Measurements from ENCODE around the gene ASRGL1. TPM values are rescaled to one million over a fixed set of nuclear protein-coding genes. Genes with fewer than 3 reads are reported as not detected.

ASRGL1 gene
- total RNA-seq, 1 donor from 2014 or later: 3.2 TPM

DNA sequence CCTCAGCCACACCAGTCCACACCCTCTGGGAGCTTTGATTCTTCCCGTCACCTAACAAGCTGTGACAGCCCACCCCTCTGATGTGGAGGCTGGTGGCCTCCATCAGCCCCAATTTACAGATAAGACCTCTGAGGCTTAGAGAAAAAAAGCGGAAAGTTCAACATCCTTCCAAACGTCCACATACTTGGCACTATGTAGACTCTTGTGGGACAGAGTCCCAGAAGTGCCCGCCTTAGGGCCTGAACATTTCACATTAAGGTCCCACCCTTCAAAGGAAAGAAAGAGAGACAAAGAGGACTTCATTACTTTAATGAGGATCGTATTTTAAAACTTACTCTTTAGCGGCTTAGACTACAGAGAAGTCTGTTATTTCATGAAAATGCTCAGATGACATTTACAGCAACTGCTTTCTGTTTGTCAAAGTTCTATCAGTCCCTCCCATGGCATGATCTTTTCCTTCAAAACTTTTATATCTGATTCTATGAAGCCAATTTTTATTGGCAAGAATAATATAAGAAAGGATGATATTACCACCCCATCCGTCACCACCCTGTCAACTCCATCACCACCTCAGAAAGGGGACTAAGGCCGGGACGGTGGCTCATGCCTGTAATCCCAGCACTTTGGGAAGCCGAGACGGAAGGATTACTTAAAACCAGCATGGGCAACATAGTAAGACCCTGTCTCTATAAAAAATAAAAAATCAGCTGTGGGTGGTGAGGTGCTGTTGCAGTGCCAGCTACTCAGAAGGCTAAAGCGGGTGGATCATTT lies 65.9 kb downstream of the ASRGL1 start:
- H3K4me2 ChIP-seq (ENCODE audit: low read length): no peak overlapping the region

DNA sequence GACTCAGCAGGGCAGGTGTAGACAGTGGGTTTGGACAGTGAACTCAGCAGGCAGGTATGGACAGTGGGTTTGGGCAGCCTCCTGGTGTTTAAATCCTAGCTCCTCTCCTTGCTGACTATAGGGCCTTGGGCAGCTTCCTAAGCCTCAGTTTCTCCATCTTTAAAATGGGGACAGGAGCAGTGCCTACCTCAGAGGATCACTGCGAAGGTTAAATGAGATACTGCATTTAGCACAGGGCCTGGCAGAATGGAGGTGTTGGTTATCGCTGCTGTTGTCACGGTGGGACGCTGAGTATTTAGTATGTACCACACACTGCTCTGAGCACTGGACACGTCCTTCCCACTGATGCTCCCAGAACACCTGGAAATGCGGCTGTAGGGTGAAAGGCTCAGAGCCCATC lies 67.2 kb downstream of the ASRGL1 start:
- no peaks in the 10 kb centered on the region for H3K36me3 Mint-ChIP-seq (ENCODE audit: low read depth, unreplicated experiment)
- Histone ChIP-seq H3K27me3 (ENCODE audit: insufficient read depth, low read length) (no peaks in the 10 kb centered on the region), H3K9ac (ENCODE audit: low read length) (no peak overlapping the region), H3K27ac (ENCODE audit: low read depth, low read length) (no peak overlapping the region), H4K20me1 (ENCODE audit: insufficient read depth, low read length) (no peaks in the 10 kb centered on the region), H3K4me3 (ENCODE audit: insufficient read depth, low read depth, low read length) (no peak overlapping the region), H3K4me2 (ENCODE audit: low read length) (no peak overlapping the region), H3K9me3 (ENCODE audit: insufficient read depth, low read depth, low read length) (no peaks in the 10 kb centered on the region), H3K36me3 (ENCODE audit: insufficient read depth, low read length) (no peaks in the 10 kb centered on the region), H3K79me2 (ENCODE audit: insufficient read depth, low read length) (no peaks in the 10 kb centered on the region), H2AFZ (ENCODE audit: low read depth, low read length) (no peak overlapping the region), H3K4me1 (ENCODE audit: insufficient read depth, low read length) (peaks cover 10% of the 10 kb centered on the region)
- DNase-seq (ENCODE audit: low read depth) (no peak), FAIRE-seq (no peak)
- no peak overlapping the region for H3K27ac Mint-ChIP-seq (ENCODE audit: unreplicated experiment)
- H3K4me3 Mint-ChIP-seq (ENCODE audit: unreplicated experiment): no peak overlapping the region
- TF ChIP-seq, protein P1, sequence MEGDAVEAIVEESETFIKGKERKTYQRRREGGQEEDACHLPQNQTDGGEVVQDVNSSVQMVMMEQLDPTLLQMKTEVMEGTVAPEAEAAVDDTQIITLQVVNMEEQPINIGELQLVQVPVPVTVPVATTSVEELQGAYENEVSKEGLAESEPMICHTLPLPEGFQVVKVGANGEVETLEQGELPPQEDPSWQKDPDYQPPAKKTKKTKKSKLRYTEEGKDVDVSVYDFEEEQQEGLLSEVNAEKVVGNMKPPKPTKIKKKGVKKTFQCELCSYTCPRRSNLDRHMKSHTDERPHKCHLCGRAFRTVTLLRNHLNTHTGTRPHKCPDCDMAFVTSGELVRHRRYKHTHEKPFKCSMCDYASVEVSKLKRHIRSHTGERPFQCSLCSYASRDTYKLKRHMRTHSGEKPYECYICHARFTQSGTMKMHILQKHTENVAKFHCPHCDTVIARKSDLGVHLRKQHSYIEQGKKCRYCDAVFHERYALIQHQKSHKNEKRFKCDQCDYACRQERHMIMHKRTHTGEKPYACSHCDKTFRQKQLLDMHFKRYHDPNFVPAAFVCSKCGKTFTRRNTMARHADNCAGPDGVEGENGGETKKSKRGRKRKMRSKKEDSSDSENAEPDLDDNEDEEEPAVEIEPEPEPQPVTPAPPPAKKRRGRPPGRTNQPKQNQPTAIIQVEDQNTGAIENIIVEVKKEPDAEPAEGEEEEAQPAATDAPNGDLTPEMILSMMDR (IDR thresholded peaks at IDR 0.05; ENCODE audit: insufficient read depth, low read depth, low read length): no peak
- TF ChIP-seq EZH2 (IDR thresholded peaks at IDR 0.05; ENCODE audit: insufficient read depth, low read length): no peak
- H3K4me1 Mint-ChIP-seq (ENCODE audit: low read depth, unreplicated experiment): no peaks in the 10 kb centered on the region
- peaks cover 22% of the 10 kb centered on the region for H3K27me3 Mint-ChIP-seq (ENCODE audit: low read depth, unreplicated experiment)
- no peaks in the 10 kb centered on the region for H3K9me3 Mint-ChIP-seq (ENCODE audit: unreplicated experiment)

More for the DNA sequence above, 65.9 kb downstream of the ASRGL1 start:
- Histone ChIP-seq H3K27me3 (ENCODE audit: insufficient read depth, low read length) (no peaks in the 10 kb centered on the region), H3K4me3 (ENCODE audit: insufficient read depth, low read depth, low read length) (no peak overlapping the region), H3K27ac (ENCODE audit: low read depth, low read length) (no peak overlapping the region), H3K4me1 (ENCODE audit: insufficient read depth, low read length) (peaks cover 14% of the 10 kb centered on the region), H2AFZ (ENCODE audit: low read depth, low read length) (no peak overlapping the region), H4K20me1 (ENCODE audit: insufficient read depth, low read length) (no peaks in the 10 kb centered on the region), H3K9ac (ENCODE audit: low read length) (no peak overlapping the region), H3K9me3 (ENCODE audit: insufficient read depth, low read depth, low read length) (no peaks in the 10 kb centered on the region), H3K79me2 (ENCODE audit: insufficient read depth, low read length) (no peaks in the 10 kb centered on the region), H3K36me3 (ENCODE audit: insufficient read depth, low read length) (no peaks in the 10 kb centered on the region)
- Mint-ChIP-seq H3K4me1 (ENCODE audit: low read depth, unreplicated experiment) (peaks cover 10% of the 10 kb centered on the region), H3K27me3 (ENCODE audit: low read depth, unreplicated experiment) (peaks cover 22% of the 10 kb centered on the region), H3K36me3 (ENCODE audit: low read depth, unreplicated experiment) (no peaks in the 10 kb centered on the region), H3K9me3 (ENCODE audit: unreplicated experiment) (no peaks in the 10 kb centered on the region), H3K27ac (ENCODE audit: unreplicated experiment) (no peak overlapping the region), H3K4me3 (ENCODE audit: unreplicated experiment) (no peak overlapping the region)
- TF ChIP-seq, protein P1 (IDR thresholded peaks at IDR 0.05; ENCODE audit: insufficient read depth, low read depth, low read length): no peak
- no peak for TF ChIP-seq EZH2 (IDR thresholded peaks at IDR 0.05; ENCODE audit: insufficient read depth, low read length)
- DNase-seq (ENCODE audit: low read depth) (no peak), FAIRE-seq (no peak)

DNA sequence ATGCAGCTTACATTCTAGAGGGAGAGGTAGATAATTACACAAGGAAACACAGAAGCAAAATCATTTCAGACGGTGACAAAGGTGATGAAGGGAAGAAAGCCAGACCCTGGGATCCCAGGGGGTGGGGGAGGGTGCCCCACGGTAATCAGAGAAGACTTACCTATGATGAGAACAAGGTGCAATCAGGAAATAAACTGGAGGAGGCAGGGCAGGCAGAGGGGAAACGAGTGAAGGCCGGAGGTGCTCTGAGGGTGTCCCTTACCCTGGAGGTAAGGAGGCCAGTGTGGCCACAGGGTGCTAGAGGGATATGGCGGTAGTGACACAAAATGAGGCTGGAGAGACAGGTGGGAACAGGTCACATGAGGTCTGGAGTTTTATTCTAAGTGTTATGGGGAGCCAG lies 67.7 kb downstream of the ASRGL1 start:
- Histone ChIP-seq H3K27ac (ENCODE audit: low read depth, low read length) (no peak overlapping the region), H3K9ac (ENCODE audit: low read length) (no peak overlapping the region), H3K4me1 (ENCODE audit: insufficient read depth, low read length) (peaks cover 10% of the 10 kb centered on the region), H3K27me3 (ENCODE audit: insufficient read depth, low read length) (no peaks in the 10 kb centered on the region), H4K20me1 (ENCODE audit: insufficient read depth, low read length) (no peaks in the 10 kb centered on the region), H3K9me3 (ENCODE audit: insufficient read depth, low read depth, low read length) (no peaks in the 10 kb centered on the region), H3K4me2 (ENCODE audit: low read length) (no peak overlapping the region), H2AFZ (ENCODE audit: low read depth, low read length) (no peak overlapping the region), H3K79me2 (ENCODE audit: insufficient read depth, low read length) (no peaks in the 10 kb centered on the region), H3K36me3 (ENCODE audit: insufficient read depth, low read length) (no peaks in the 10 kb centered on the region), H3K4me3 (ENCODE audit: insufficient read depth, low read depth, low read length) (no peak overlapping the region)
- TF ChIP-seq EZH2 (IDR thresholded peaks at IDR 0.05; ENCODE audit: insufficient read depth, low read length): no peak
- TF ChIP-seq, protein P1 (IDR thresholded peaks at IDR 0.05; ENCODE audit: insufficient read depth, low read depth, low read length): no peak
- no peak for DNase-seq (ENCODE audit: low read depth)
- Mint-ChIP-seq H3K4me1 (ENCODE audit: low read depth, unreplicated experiment) (no peaks in the 10 kb centered on the region), H3K27ac (ENCODE audit: unreplicated experiment) (no peak overlapping the region), H3K4me3 (ENCODE audit: unreplicated experiment) (no peak overlapping the region), H3K27me3 (ENCODE audit: low read depth, unreplicated experiment) (peaks cover 22% of the 10 kb centered on the region), H3K36me3 (ENCODE audit: low read depth, unreplicated experiment) (no peaks in the 10 kb centered on the region), H3K9me3 (ENCODE audit: unreplicated experiment) (no peaks in the 10 kb centered on the region)
- no peak for FAIRE-seq

All from astrocyte (in vitro differentiated cells and primary cell).